Stimulated activated naive CD8-positive, alpha-beta T cell treated with anti-CD3 and anti-CD28 coated beads, Interleukin-15, amount 100 ng/mL, for 72 hours (primary cell): ENCODE results near the gene PACS2.

Source experiments
- ATAC-seq: fragments of 150-1000 bp; cut with Tn5 transposase; 2 replicates; pipeline ENCODE4 v1.10.0; 2021; ENCODE audit warnings: mild to moderate bottlenecking, moderate library complexity
- DNase-seq, 2 donors: peaks; one replicate each; pipeline ENCODE4 v3.0.0; 2021 to 2022
- H3K27ac Mint-ChIP-seq, 2 donors: one replicate each; pipeline ENCODE4 v1.8.0; 2022; ENCODE audit warnings: mild to moderate bottlenecking in 2 of 2, mixed read lengths in 2 of 2, moderate library complexity in 2 of 2
- H3K27me3 Mint-ChIP-seq: one replicate; pipeline ENCODE4 v1.8.0; 2022; ENCODE audit warnings: mixed read lengths
- H3K4me1 Mint-ChIP-seq: one replicate; pipeline ENCODE4 v1.8.0; 2022; ENCODE audit warnings: mild to moderate bottlenecking, mixed read lengths
- H3K4me3 Mint-ChIP-seq, 2 donors: one replicate each; pipeline ENCODE4 v1.8.0; 2022; ENCODE audit warnings: mild to moderate bottlenecking in 2 of 2, mixed read lengths in 2 of 2, moderate library complexity in 1 of 2
- H3K9me3 Mint-ChIP-seq, 2 donors: one replicate each; pipeline ENCODE4 v1.8.0; 2022; ENCODE audit warnings: mixed read lengths in 2 of 2

PACS2 gene

DNA sequence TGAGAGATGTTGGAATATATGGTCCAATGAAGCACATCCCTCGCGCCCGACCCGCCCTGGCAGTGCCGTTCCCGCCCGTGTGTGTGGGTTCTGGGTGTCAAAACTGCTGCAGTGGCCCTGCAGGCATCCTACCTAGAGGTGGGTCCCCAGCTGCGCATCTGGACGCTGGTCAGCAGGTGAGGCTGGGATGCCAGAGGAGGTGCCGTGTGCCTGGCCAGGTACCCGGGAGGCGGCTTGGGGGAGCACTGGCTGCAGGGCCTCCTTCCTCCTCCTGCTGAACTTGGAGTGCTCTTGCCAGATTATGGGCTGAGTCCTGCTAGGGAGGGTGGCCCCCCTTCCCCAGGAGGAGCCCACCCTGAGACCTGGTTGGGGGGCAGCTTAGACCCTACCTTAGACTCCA lies 110.3 kb downstream of the PACS2 start:
- Mint-ChIP-seq H3K9me3 (no peaks in the 10 kb centered on the region), H3K27me3 (no peaks in the 10 kb centered on the region), H3K27ac (no peak overlapping the region), H3K4me1 (peaks cover 46% of the 10 kb centered on the region), H3K4me3 (no peak overlapping the region)
- ATAC-seq (no peak), DNase-seq (no peak)

DNA sequence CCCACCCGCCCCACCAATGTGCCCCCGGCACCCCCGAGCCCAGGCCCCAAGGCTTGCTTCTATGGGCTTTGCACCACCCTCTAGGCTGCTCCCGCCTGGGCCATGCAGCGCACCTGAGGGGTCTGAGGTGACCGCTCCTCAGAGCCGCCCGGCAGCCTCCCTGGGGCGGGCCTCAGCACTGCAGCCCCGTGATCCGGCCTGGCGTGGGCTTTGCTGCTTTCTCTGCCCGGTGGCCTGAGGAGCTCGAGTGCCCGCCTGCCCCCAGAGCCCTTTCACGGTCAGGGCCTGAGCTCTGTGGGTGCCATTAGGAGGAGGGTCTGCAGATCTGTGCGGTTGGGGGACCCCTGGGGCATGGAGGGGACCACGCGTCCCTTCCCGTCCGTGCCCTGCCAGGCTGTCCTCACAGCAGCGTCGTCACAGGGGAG lies 111.3 kb downstream of the PACS2 start:
- DNase-seq (no peak), ATAC-seq (no peak)
- no peaks in the 10 kb centered on the region for H3K27me3 Mint-ChIP-seq
- H3K4me3 Mint-ChIP-seq, result no peak overlapping the region
- H3K9me3 Mint-ChIP-seq, result no peaks in the 10 kb centered on the region
- peaks cover 42% of the 10 kb centered on the region for H3K4me1 Mint-ChIP-seq
- H3K27ac Mint-ChIP-seq, result no peak overlapping the region

DNA sequence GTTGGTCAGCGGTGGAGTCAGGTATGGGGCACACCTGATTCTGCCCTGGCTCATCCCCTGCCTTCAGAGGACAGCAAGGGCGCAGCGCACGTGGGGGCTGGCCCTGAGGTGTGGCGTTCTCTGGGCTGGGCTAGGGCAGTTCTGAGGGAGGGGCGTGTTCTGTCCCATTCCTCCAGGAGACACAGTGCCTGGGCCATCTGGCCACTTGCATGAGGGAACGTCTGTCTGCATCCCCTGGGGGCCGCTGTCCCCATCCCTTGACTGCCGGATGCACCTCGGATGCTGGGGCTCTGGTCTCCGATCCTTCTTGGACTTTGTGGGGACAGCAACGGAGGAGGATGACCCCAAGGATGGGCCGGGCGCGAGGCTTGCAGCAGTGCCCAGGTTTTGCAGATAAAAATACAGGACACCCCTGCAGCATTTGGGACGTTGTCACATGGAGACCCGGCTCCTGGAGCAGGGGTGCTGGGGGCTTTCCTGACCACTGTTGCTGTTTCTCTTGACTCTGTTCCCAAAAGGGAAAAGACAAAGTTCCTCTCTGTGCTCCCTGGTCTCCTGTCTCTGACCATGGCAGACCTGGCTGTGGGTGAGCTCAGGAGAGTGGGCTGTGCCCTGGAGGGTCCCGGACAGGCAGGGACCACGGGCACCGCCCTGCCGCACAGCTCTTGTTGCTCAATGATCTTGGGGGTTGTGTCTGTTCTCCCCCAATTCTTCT lies 112.0 kb downstream of the PACS2 start:
- H3K4me3 Mint-ChIP-seq, result peak overlapping the region in 1 of 2 donors; percentile 5
- H3K27me3 Mint-ChIP-seq, result no peaks in the 10 kb centered on the region
- ATAC-seq (no peak), DNase-seq (no peak)
- no peaks in the 10 kb centered on the region for H3K9me3 Mint-ChIP-seq
- no peak overlapping the region for H3K27ac Mint-ChIP-seq
- H3K4me1 Mint-ChIP-seq, result peaks cover 35% of the 10 kb centered on the region

DNA sequence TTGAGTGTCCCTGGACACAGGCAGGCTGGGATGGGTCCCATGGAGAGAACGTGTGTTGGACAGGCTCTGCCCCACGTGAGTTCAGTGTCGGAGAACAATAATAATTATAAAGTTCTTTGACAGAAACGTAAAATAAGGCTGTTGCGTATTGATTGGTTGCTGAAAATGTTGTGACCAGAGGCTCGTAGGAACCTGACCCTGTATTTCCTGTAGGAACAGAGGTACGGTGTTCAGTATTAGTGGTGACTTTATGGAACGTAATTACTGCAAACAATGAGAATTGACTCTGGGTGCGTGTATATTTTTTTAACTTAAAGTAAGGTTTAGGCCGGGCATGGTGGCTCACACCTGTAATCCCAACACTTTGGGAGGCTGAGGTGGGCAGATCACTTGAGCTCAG lies 112.9 kb downstream of the PACS2 start:
- DNase-seq (no peak), ATAC-seq (no peak)
- H3K4me1 Mint-ChIP-seq, result peaks cover 26% of the 10 kb centered on the region
- H3K4me3 Mint-ChIP-seq, result no peak overlapping the region
- H3K9me3 Mint-ChIP-seq, result no peaks in the 10 kb centered on the region
- H3K27ac Mint-ChIP-seq, result no peak overlapping the region
- no peaks in the 10 kb centered on the region for H3K27me3 Mint-ChIP-seq

DNA sequence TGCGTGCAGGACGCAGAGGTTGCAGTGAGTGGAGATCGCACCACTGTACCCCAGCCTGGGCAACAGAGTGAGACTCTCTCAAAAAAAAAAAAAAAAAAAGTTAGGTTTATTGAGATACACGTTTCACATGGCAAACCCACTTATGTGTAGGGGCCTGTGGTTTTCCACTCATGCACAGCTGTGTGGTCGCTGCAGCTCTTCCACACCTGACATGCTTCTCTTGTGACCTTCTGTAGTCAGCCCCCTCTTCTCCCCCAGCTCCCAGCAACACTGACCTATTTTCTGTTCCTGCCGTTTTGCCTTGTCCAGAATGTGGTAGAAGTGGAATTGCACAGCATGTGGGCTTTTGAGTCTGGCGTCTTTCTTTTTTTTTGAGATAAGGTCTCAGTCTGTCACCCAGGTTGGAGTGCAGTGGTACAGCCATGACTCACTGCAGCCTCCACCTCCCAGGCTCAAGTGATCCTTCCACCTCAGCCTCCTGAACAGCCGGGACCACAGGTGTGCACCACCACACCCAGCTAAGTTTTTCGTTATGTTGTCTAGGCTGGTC lies 113.5 kb downstream of the PACS2 start:
- H3K4me1 Mint-ChIP-seq, result peaks cover 23% of the 10 kb centered on the region
- DNase-seq, result no peak
- no peaks in the 10 kb centered on the region for H3K9me3 Mint-ChIP-seq
- peak overlapping the region in 1 of 2 donors; percentile 23 for H3K27ac Mint-ChIP-seq
- H3K27me3 Mint-ChIP-seq, result no peaks in the 10 kb centered on the region
- no peak overlapping the region for H3K4me3 Mint-ChIP-seq
- no peak for ATAC-seq

DNA sequence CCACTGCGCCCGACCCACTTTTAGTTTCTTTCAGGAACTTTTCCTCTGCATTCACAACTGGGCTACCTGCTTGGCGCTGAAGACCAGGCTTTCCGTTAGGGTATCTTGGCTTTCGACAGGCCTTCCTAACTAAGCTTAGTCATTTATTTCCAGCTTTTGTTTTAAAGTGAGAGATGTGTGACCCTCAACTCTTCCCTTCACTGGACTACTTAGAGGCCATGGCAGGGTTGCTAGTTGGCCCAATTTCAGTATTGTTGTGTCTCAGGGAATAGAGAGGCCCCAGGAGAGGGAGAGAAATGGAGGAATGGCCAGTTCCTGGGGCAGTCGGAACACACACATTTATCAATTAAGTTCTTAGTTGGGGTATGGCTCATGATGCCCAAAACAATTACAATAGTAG lies 115.5 kb downstream of the PACS2 start:
- DNase-seq (no peak), ATAC-seq (no peak)
- Mint-ChIP-seq H3K9me3 (no peaks in the 10 kb centered on the region), H3K4me1 (peaks cover 22% of the 10 kb centered on the region), H3K4me3 (no peak overlapping the region), H3K27me3 (no peaks in the 10 kb centered on the region), H3K27ac (no peak overlapping the region)

DNA sequence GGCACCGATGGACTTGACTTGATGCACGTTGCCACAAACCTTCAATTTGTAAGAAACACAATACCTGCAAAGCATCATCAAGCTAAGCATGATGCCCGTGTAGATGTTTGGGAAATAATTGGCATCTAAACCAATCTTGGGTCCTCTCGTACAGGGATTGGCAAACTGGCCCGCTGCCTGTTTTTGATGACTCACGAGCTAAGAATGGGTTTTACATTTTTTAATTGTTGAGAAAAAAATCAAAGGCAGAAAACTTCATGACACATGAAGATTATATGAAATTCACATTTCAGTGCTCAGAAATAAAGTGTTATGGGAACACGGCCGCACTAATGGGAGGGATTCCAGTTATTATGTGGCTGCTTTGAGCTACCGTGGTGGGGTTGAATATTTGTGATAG lies 116.0 kb downstream of the PACS2 start:
- no peak overlapping the region for H3K27ac Mint-ChIP-seq
- H3K4me1 Mint-ChIP-seq, result peaks cover 25% of the 10 kb centered on the region
- no peaks in the 10 kb centered on the region for H3K27me3 Mint-ChIP-seq
- ATAC-seq (no peak), DNase-seq (no peak)
- no peak overlapping the region for H3K4me3 Mint-ChIP-seq
- no peaks in the 10 kb centered on the region for H3K9me3 Mint-ChIP-seq

DNA sequence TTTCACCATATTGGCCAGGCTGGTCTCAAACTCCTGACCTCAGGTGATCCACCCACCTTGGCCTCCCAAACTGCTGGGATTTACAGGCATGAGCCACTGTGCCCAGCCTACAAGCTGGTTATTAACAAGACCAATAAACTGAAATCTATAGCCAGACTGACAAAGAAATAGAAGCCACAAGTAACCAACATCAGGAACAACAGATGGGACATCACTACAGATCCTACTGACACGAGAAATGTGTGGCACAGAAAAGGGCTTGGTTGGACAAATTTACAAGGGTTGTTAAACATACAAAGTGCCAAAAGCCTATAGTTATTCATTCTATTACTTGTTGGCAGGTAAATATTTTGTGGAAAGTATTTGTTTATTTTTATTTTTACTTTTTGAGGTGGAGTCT lies 116.7 kb downstream of the PACS2 start:
- peak overlapping the region in 1 of 2 donors; percentile 71 for H3K27ac Mint-ChIP-seq
- H3K27me3 Mint-ChIP-seq, result no peaks in the 10 kb centered on the region
- no peak overlapping the region for H3K4me3 Mint-ChIP-seq
- no peak for ATAC-seq
- H3K4me1 Mint-ChIP-seq, result peaks cover 32% of the 10 kb centered on the region
- no peaks in the 10 kb centered on the region for H3K9me3 Mint-ChIP-seq
- no peak for DNase-seq

DNA sequence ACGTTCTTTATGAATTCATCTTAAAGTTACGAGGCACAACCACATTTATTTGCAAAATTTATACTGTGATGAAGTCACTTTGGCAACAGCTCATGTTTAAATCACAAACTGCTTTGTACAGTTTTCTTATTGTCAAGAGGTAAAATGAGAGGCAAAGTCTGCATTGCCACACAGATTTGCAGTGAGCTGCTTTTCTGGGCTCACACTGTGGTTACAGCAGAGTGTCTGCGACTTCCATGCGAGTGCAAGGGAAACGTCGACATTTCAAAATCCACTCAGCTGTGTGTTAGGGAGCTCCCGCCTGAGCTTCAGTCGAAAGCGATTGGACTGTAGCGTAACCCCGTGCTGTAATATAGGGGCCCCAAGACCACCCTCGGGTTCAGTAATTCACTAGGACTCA lies 118.1 kb downstream of the PACS2 start:
- peaks cover 25% of the 10 kb centered on the region for H3K4me1 Mint-ChIP-seq
- H3K9me3 Mint-ChIP-seq, result no peaks in the 10 kb centered on the region
- no peak overlapping the region for H3K27ac Mint-ChIP-seq
- ATAC-seq (no peak), DNase-seq (no peak)
- no peak overlapping the region for H3K4me3 Mint-ChIP-seq
- no peaks in the 10 kb centered on the region for H3K27me3 Mint-ChIP-seq

DNA sequence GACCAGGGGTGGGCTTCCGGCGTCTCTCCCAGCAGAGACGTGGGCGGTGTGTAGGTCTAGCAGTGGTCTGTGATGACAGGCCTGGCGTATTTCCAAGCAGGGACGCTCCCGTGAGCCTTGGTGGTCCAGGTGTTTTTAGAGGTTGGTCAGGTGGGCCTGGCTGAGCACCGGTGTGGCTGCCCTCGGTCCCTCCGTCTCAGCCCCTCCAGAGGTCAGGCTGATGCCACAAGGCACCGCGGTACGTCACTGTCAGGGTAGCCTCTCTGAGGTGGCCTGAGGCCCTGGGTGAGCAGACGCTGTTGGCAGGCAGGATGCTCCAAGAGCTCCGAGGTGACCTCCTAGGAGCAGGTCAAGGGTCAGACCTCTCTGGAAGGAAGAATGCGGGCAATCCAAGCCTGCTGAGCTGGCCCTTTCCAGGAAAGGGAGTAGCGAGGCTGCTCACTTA lies 118.6 kb downstream of the PACS2 start:
- ATAC-seq (no peak), DNase-seq (no peak)
- no peaks in the 10 kb centered on the region for H3K9me3 Mint-ChIP-seq
- H3K4me1 Mint-ChIP-seq, result peaks cover 22% of the 10 kb centered on the region
- no peak overlapping the region for H3K27ac Mint-ChIP-seq
- H3K4me3 Mint-ChIP-seq, result no peak overlapping the region
- H3K27me3 Mint-ChIP-seq, result no peaks in the 10 kb centered on the region

DNA sequence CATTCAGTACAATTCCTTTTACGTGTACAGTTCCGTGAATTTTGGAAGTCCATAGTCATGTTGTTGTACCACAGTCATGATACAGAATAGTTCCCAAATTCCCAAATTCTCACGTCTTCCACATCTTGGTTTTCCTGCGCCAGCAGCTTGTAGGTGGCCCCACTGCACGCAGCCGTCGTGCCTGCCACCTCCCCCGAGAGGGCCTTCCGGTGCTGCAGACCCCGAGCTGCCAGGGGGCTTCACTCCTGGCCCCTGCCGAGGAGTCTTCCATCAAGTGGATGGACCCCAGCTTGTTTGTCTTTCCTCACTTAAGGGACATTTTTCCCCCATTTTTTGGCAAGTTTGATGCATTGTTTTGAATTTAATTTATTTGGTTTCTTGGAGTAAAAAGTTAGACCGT lies 121.9 kb downstream of the PACS2 start:
- no peak for DNase-seq
- ATAC-seq, result no peak
- Mint-ChIP-seq H3K27me3 (no peaks in the 10 kb centered on the region), H3K9me3 (no peaks in the 10 kb centered on the region), H3K4me1 (peaks cover 20% of the 10 kb centered on the region), H3K27ac (peak overlapping the region in 1 of 2 donors; percentile 4), H3K4me3 (no peak overlapping the region)

DNA sequence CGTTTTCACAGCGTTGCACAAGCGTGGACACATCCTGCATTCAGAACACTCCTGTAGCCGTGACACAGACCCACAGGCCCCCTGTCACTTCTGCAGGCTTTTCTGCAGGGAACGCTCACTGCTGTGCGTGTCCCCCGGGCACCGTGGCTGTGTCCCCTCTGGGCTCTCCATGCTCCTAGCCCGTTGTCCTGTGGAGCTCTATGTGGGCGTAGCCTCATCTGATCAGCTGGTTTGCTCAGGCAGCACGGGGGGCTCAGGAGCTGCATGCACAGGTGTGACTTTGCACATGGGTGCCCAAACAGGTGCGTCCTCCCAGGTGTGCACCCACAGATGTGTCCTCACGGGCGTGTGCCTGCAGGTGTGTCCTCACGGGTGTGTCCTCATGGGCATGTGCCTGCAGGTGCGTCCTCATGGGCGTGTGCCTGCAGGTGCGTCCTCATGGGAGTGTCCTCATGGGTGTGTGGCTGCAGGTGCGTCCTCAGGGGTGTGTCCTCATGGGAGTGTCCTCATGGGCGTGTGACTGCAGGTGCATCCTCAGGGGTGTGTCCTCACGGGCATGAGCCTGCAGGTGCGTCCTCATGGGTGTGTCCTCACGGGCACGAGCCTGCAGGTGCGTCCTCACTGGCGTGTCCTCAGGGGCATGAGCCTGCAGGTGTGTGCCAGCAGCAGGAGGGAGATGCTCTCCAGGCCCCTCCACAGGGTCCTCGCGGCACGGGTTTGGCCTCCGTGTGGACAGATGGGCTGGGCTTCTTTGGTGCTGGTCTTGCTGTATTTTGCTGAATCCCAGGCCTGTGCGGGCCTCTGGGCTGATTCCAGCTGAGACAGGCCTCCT lies 122.6 kb downstream of the PACS2 start:
- DNase-seq, result no peak
- Mint-ChIP-seq H3K27ac (no peak overlapping the region), H3K4me3 (no peak overlapping the region), H3K27me3 (no peaks in the 10 kb centered on the region), H3K9me3 (no peaks in the 10 kb centered on the region), H3K4me1 (peaks cover 20% of the 10 kb centered on the region)
- no peak for ATAC-seq

DNA sequence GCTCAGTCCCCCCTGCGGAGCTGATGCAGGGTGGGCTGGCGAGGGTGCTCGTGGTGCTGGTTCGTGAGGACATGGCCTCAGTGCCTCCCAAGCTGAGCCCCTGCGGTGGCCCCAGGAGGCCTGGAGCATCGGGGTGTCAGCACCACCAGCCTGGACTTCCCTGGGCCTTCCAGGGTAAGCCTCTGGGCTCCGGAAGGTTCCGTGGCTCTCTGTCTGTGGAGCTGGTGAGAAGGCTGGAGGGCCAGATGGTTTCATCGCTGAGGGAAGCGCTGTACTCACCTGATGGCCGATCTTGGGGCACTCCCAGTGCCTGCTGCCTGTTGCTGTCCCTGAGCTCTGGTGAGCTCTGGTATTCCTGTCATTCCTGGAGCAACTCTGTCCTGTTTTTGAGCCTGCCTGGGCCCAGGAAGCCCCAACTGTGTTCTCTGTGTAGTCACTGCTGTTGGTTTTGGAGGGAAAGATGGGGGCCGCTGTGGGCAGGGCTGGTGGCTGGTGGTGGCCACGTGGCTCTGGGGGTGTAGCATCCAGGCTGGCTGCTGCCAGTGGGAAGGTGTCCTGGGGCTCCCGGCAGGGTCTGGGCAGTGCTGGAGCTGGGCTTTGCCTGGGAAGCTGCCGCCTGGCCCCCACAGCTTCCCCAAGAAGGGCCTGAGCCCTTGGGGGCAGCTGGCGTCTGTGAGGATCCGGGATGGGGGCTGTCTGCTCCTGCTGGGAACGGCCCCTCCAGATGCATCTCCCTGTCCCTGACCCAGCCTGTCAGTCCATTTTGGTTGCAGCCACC lies 123.4 kb downstream of the PACS2 start:
- DNase-seq (no peak), ATAC-seq (no peak)
- no peaks in the 10 kb centered on the region for H3K9me3 Mint-ChIP-seq
- H3K27me3 Mint-ChIP-seq, result no peaks in the 10 kb centered on the region
- peak overlapping the region in 1 of 2 donors; percentile 80 for H3K27ac Mint-ChIP-seq
- H3K4me3 Mint-ChIP-seq, result no peak overlapping the region
- H3K4me1 Mint-ChIP-seq, result peaks cover 18% of the 10 kb centered on the region

DNA sequence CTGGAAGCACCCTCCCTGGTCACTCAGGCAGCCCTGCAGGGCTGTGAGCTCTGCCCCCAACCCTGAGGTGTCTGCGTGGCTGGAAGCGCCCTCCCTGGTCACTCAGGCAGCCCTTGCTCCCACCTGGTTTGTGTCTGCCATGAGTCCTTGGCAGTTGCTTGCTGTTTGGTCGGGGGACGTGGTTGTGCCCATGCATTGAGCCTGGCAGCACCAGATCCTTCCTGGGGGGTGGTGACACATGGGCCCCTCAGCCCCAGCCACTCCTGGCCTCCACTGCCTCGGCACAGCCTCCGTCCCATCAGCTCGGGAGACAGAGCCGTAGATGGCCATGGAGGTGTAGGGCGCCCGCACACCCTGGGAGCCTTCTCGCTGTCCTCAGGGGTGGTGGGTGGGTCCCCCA lies 124.6 kb downstream of the PACS2 start:
- DNase-seq, result no peak
- Mint-ChIP-seq H3K27me3 (no peaks in the 10 kb centered on the region), H3K4me1 (peaks cover 13% of the 10 kb centered on the region), H3K27ac (no peak overlapping the region), H3K9me3 (no peaks in the 10 kb centered on the region), H3K4me3 (no peak overlapping the region)
- ATAC-seq, result no peak

DNA sequence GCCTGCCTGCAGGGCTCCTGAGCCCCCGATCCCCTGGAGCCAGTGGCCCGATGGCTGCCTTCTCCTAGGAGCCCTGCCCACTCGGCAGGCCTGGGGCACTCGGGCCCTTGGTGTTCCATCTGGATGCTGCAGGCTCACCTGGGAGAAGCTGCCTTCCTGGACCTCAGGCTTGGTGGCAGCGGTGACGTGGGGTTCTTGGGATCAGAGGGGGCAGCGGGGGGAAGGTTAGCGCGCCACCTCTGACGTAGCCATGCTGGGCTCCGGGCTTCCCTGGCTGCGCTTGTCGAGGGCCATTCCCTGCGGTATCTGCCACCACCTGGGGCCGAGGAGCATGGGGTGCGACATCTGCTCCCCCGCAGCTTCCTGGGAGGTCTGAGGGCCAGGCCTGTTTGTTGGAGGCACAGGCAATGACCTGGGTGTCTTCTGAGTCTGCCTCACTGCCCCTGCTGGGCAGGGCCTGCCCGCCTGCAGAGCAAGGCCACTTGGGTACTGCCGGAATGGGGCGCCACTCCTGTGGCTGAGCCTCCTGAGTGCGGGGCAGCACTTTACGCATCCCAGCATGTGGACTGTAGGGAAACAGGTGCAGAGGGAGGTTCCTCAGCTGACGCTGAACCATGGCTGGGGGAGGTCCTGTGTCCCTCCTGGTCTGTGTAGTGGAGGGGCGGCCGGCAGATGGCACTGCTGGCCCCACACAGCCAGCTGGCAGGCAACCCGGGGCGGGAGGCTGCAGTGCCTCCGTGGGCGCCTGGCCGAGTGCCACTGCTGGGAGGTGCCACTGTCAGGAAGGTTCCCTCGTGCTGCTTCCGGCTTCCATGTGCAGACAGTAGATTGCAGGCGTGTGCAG lies 125.4 kb downstream of the PACS2 start:
- ATAC-seq, result no peak
- H3K27ac Mint-ChIP-seq, result no peak overlapping the region
- no peaks in the 10 kb centered on the region for H3K27me3 Mint-ChIP-seq
- H3K4me3 Mint-ChIP-seq, result no peak overlapping the region
- DNase-seq, result no peak
- peaks cover 13% of the 10 kb centered on the region for H3K4me1 Mint-ChIP-seq
- no peaks in the 10 kb centered on the region for H3K9me3 Mint-ChIP-seq
